HG03060 (cell line): Measurements from ENCODE around the gene SCYGR5.
"Not testable (repeated sequence)": the region's sequence is repeated elsewhere in the genome, so short reads cannot be mapped to it uniquely, and the experiment has no call there.

Experiments
- ATAC-seq: cut with Tn5 transposase; IDR thresholded peaks from one replicate; pipeline ENCODE4 v1.9.1; 2021; ENCODE audit warnings: low read depth, moderate number of reproducible peaks; ENCODE audit not compliant: unreplicated experiment

SCYGR5 gene, protein sequence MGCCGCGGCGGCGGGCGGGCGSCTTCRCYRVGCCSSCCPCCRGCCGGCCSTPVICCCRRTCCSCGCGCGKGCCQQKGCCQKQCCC

DNA sequence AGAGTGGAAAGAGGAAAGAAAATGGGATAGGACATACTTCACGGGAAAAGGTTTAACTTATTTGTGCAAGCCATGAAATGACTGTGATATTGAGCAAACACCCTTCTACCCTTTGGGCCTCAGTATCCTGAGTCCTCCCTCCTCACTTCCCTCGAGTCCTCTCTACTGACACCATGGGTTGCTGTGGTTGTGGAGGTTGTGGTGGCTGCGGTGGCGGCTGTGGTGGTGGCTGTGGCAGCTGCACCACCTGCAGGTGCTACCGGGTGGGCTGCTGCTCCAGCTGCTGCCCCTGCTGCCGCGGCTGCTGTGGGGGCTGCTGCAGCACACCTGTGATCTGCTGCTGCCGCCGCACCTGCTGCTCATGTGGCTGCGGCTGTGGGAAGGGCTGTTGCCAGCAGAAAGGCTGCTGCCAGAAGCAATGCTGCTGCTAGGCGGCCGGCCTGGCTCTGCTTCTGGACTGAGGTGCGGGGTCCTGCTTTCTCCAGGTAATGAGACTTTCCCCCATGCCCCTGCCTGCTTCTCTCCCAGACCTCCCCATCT, at the start of gene SCYGR5:
TSS of gene SCYGR5 (plus strand) at position 174 of the 540 bp plus-strand sequence. CDS start at position 174, 0 bp downstream.
- not testable (repeated sequence) for ATAC-seq

DNA sequence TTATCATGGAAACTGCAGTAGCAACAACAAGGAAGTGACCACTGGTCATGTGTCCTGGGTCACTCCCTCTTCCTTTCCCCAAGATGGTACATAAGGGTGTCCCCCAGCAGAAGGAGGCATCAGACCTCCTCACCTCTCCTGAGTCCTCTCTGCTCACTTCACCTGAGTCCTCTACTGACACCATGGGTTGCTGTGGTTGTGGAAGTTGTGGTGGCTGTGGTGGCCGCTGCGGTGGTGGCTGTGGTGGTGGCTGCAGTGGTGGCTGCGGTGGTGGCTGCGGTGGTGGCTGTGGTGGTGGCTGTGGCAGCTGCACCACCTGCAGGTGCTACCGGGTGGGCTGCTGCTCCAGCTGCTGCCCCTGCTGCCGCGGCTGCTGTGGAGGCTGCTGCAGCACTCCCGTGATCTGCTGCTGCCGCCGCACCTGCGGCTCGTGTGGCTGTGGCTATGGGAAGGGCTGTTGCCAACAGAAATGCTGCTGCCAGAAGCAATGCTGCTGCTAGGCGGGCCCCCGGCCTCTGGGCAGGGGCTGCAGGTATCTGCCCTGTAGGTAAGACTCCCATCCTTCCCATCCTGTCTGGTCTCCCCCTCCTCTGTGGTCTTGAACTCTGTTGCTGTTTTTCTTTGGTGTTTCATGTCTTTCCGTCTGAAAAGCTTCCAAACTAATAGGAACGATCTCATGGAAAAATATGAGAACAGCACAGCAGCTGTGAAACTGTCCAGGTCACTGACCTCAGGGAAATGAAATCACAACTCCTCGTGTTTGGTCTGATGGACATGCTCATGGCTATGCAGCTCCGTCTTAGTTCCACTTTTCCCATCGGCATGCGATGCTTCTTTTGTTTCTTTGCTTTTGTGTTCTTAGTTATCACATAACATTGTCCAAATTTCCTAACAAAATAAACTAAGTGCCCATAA, 49.0 kb upstream of the SCYGR5 start, which contains the start of gene SCYGR4:
TSS of gene SCYGR4 (plus strand) at position 183 of the 915 bp plus-strand sequence. CDS start at position 183, 0 bp downstream.
- ATAC-seq: no peak

DNA sequence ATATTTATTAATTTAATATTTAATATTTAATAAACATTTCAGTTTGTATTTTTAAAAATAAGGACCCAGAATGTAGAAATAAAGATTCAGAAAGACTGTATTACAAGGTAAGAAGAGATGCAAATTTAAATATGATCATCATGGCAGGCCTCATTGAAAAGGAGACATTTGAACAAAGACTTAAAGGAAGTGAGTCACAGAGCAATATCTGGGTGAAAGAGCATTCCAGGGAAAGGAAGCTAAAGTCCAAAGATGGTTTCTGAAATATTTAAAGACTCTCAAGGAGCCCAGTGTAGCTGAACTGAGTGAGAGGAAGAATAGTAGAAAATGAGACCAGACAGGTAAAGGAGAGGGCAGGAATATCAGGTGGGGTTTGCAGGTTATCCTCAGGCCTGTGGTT, 43.4 kb upstream of the SCYGR5 start:
- ATAC-seq: no peak

DNA sequence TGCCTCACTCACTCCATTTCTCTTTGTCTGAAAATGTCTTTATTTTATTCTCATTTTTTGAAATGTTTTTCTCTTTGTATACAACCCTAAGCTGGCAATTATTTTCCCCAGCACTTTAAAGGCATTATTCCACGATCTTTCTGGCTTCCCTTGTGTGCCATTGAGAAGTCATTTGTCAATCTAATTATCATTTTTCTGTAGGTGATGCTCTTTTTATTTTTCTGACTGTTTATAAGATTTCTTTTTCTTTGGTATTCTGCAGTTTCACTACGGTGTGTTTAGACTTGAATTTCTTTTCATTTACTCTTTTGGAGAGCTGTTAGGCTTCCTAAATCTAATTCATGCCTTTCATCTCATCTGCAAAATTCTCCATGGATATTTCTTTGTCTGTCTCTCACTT, 41.2 kb upstream of the SCYGR5 start:
- ATAC-seq: no peak

DNA sequence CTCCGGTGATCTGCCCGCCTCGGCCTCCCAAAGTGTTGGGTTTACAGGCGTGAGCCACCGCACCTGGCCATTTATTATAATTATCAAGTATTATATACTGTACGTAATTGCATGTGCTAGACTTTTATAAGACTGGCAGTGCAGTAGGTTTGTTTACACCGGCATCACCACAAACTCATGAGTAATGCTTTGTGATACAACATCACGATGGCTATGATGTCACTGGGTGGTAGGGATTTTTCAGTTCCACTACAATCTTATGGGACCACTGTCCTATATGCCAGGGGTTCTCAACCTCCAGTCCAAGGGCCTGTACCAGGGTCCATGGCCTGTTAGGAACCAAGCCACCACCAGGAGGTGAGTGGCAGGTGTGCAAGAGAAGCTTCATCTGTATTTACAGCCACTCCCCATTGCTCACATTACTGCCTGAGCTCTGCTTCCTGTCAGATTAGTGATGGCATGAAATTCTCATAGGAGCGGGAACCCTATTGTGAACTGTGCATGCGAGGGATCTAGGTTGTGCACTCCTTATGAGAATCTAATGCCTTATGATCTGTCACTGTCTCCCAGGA, 39.9 kb upstream of the SCYGR5 start:
- ATAC-seq: no peak

DNA sequence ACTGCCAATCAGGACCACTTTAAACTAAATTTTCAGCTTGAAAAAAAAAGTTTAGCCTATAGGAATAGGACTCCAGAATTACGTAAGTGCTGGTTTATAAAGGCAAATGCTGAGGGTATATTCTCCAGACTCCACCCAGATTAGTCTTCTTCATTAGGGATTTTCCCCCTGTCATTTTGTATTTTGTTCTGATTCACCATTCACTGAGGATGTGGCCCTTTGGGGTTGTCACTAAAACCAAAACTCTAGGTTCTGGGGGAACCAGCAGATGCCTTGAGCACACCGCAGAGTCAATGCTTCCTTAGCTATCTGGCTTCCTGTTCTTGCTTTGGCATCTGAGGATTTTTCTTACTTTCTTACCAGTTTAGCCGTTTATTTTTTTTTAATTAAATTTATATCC, 38.8 kb upstream of the SCYGR5 start:
- ATAC-seq: peak; percentile 67

DNA sequence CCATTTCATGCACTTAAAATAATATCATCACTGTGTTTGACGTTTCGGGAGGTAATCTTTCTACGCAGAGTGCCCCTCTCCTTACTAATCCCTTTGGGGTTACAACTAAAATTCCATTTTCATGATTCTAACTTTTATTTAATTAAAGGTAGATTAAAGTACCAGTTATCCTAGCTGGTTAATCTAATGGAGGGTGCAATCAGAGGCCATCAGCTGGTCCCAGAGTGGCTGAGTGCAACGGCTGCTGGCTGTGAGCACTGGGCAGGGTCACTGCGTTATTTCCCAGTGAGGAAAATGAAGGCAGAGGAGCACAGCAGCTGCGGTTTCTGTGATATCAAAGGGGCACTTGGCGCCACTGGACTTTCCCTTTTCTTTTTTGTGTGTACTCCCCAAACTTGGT, 37.2 kb upstream of the SCYGR5 start:
- no peak for ATAC-seq

DNA sequence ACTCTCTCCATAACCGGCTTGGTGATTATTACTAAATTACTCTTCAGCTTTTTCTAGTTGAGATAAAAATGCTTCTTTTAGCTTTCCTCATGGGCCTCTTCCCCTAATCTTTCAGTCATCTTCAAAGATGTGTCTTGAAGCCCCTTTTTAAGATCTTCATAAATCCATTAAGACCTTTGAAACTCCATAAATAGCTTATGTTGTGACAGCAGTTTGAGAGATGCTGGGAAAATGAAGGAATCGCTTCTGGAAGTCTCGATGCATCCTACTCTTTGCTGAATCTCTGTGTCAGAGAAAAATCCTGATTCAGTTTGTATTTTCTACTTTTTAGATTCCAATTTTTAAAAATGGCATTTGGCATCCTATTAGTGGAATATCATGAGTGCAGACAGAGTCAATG, 36.3 kb upstream of the SCYGR5 start:
- ATAC-seq: no peak

DNA sequence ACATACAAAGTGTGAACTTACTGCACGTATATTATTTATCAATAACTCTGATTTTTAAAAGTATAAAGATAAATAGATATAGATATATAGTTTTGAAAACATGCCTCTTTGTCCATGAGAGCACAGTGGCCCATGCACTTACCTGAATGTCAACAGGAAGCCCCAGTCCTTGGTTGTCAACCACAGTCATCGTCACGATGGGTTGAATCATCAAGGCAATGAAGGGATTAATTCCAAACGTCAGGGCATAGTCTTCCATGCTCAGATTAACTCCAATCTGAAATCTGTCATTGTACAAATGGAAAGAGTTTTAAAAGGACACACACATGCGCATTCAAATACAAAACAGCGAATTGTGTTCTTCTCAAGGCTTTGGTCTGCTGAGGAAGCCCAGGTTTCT, 33.8 kb upstream of the SCYGR5 start:
- ATAC-seq: no peak

DNA sequence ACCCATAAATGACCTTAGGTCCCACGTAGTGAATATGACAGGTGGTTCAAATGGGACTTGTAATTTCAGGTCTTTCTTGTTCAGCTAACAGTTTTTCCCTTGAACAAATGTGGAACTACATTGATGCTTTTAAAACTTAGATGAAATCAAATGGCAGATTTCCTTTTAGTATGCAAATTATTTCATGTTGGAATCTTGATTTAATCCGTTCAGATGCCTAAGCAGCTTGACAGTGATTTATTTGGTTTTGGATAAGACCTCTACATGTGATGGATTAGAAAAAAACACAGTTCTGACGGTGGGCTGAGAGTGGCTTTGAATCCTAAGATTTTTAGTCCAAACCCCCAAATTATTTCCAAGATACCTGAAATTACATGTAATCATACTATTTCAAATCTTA, 32.4 kb upstream of the SCYGR5 start:
- no peak for ATAC-seq

DNA sequence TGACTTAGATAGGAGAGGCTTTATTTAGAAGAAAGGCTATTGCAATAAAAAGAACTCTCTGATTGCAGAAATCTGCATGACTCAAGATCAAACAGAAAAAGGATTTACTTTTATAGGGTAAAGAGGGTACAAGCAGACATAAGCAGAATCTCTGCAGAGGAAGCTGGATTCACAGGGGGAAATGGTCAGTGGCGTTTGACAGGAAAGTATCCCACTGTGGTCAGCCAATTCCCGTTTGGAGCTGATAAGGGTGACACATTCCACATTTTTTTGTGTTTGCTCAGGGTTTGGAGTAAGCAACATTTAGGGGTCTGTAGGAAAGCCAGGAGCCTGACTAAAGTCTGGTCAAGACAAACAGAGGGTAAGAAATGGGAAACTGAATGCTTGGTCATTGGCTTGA, 23.9 kb upstream of the SCYGR5 start:
- ATAC-seq: no peak

DNA sequence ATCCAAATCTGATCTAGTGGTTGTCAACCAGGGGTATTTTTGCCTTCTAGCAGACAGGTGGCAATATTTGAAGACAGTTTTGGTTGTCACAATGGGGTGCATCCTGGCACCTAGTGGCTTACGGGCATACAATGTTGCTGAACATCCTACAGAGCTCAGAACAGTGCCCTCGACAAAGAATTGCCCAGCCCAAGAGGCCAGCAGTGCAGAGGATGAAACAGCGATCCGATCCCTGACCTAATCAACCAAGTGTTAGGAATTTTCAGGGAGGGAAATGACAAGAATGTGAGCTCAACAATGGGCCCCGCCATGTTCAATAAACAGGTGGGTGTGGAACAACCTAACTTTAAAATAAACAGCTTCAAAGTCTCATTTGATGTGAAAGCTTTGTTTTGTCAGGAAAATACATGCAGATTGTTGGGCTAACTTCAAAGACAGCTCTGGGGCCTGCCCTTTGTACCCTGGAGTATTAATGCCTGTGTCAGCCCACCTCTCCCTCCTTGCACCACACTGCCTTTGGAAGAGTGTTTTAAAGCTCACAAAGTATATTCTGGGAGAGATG, 22.5 kb upstream of the SCYGR5 start:
- no peak for ATAC-seq

DNA sequence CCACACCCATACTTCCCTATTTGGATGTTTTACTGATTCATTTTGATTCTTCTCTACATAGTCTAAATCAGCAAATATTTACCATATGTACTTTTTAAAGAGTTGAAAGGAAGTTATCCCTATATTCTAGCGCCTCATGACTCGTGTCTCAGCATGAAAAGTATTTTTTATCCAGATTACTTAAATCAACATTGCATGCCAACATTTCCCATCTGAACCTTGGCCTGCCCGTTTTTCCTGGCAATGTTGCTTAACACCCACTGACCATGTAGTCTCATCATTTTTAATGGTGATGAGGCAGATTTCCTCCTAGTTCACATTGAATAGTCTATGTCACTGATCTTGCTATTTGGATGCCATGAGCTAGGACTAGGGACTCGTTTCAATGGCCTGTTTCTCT, 13.2 kb upstream of the SCYGR5 start:
- ATAC-seq: no peak

DNA sequence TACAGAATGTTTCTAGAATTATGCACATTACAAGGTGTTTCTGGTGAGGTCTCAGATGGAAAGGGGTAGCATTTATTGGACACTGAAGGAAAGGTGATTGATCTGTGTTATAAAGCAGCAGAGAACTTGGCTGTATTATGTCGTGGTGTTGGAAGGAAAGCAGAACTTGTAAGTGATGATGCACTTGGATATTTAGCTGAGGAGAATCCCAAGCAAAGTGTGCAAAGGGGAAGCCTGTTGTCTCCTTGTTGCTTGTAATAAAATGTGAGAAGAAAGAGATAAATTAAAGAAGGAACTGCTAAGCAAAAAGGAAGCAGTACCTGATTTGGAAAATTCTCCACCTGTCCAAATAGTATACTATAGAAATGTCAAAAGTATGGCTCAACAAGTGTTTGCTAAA, 12.2 kb upstream of the SCYGR5 start:
- ATAC-seq: no peak

DNA sequence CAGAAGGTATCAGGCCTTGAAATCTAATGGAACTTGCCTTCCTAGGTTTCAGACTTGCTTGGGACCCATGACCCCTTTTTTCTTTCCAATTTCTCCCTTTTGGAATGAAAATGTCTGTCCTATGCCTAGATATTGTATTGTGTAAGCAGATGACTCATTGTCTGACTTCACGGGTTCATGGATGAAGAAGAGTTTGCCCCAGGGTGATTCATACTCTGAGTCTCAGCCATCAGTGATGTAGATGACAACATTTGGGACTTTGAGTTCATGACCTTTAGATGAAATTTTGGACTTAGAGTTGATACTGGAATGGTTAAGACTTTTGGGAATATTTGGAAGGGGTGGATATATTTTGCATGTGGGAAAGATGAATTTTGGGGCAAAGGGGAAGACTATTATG, 11.2 kb upstream of the SCYGR5 start:
- no peak for ATAC-seq

DNA sequence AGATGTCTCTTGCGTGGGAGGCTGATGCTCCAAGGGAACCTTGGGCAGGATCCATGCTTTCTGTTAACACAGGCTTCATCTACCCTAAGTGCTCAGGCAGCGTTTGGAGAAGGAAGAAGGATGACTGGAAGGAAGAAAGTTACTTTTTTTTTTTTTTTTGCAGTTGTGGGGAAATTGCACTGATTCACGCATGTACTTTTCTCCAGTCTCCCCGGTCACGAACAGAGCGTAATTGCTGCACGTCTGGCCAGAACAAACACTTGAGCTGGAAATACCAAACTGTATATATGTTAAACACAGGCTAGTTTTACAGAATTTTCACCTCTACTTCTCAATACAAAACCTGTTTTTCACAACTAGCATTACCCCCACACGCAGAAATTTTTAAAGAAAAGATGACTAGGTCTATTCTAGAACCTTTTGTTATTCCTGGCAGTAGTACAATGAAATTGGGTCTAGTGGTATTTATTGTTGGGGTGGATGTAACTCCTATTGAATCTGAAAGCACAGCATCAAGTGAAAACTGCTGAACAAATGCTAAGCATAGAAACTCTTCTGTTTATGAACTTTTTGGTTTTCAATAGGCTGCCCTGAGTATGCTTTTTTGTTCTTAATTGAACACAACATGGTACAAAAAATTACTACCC, 9.3 kb upstream of the SCYGR5 start:
- ATAC-seq: no peak

DNA sequence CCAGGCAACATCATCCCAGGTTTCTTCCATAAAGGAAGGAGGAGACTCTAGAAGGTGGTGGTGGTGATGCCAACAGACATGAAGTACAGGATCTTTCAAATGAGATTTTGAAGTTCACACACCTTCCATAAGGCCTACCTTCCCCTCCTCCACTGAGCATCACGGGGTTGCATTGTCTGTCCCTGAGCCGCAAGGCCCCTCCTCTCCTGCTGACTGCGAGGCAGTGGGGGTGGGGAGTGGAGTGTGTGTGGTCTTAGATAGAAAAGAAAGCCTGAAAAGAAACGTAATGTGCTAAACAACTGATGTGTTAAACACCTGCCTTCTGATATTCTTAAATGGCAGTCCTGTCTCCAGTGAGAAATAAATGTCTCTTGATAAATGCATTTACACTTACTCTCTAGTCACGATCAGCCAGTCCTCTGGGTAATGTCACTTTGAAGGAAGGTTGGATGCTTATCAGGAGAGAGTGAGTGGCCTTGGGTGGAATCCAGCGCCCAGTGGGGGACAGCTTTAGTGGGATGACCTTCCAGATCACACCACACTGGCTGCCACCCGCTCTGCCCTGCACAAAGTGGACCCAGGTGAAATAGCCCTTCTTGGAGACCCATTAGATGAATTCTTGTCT, 5.5 kb upstream of the SCYGR5 start:
- ATAC-seq: no peak

DNA sequence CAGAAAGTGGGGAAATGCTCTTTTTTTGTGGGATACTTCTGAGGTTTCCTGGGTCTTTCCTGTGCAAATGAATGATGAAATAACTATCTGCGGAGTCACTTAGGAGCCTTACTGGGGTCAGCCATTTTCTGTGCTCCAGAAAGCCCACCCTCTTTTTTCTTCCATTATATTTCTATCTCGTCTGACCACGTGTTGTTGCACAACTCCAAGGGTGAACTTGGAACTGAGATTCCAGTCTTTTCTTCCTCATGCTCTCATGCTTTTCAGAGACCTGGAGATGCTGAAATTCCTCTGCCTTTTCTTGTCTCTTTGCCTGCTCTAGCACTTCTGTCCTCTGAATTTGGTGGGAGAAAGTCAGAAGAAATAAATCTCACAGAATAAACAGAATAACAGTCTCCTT, 4.8 kb upstream of the SCYGR5 start:
- no peak for ATAC-seq

DNA sequence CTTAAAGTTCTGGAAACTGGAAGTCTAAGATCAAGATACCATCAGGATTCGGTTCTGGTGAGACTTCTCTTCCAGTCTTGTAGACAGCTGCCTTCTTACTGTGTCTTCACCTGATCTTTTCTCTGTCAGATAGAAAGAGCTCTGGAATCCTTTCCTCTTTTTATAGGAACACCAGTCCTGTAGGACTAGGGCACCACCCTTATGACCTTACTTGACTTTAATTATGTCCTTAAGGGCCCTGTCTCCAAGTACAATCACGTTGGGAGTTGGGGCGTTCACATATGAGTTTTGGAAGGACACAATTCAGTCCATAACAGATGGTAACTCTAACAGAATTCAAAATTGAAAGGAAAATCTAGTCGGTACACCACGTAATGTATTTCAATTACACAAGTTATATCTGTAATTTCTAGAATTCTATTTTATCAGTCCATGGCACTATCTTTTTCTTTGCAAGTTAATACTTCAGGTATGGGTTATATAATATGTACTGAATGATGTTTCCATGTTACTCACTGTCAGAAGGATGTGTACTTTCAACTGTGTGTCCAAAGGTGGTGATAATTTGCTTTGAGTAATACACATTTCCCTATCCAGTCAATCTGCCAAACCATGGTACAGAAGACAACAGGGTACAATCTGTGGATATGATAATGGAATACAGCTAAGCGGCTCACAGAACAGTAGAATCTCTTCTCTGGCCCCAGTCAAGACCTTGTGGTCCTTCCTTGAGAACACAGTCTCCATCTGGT, 1.2 kb upstream of the SCYGR5 start:
- ATAC-seq: no peak
